Suprapubic skin (tissue), 3 donors: ENCODE results near the gene CXCL12.

Experiments used
- CTCF ChIP-seq, 2 donors: fragments of 200-600 bp in 1 of 2; fragments of 450-650 bp in 1 of 2; sonication (generic) in 1 of 2; IDR thresholded peaks; one replicate each; pipeline ENCODE4 v1.5.1; 2016 to 2019; ENCODE audit warnings: antibody characterized with exemption in 2 of 2, mild to moderate bottlenecking in 1 of 2, moderate library complexity in 1 of 2
- POLR2AphosphoS5 ChIP-seq, 3 donors: sonication (generic); formaldehyde crosslinking; IDR thresholded peaks; one replicate each; pipeline ENCODE4 v1.6.1; 2017; ENCODE audit warnings: antibody characterized with exemption in 3 of 3

- TF ChIP-seq POLR2AphosphoS5 (IDR thresholded peaks at IDR 0.05) (no peak), CTCF (IDR thresholded peaks at IDR 0.05) (no peak)
Measured at GRCh38 chr10:44398747-44399658, 14.1 kb upstream of the CXCL12 start.
